ENCODE data around the gene TRPM5. TPM values are rescaled to one million over a fixed set of nuclear protein-coding genes. Genes with fewer than 3 reads are reported as not detected.

The TRPM5 gene
- total and polyA plus RNA-seq, 2 of the 8 experiments (the other 6 are each of a cell fraction or from before 2014, with no cell fraction given), result 0.02 TPM; not detected in 1

DNA sequence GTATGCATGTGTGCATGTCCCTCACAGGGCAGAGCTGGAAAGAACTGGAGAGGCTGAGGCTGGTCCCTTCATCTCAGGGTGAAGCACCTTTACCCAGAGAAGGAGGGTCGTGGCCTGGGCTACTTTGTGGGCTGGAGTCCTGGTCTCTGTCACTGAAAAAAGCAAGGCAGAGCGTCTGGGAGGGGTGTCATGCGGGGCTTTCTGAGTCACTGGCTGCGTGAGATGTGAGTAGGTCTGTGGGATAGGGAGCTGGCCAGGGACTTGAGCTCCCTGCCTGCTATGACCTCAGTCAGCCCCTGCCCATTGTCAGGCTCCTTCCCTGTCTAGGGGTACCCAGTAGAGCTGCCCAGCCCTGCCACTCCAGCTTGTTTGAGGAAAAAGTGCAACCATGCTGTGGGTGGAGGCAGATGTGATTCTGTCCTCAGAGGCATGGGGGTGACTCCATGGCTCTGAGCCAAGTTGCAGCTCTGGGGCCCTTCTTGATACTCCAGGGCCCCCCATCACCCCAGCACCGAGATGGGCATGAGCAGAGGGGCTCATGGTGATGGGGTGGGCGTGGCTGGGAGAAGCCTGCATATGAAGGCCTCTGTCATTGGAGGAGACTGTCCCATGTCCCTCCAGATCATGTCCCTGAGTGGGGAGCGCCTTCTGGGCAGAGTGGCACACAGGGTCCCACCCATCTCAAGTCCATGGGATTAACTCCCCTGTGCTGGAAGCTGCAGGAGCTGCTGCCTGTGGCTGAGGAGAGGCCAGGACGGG is 28.3 kb upstream of the TRPM5 start (continued):
- TF ChIP-seq RXRA (IDR thresholded peaks at IDR 0.05; ENCODE audit: insufficient read depth, low read depth, low read length), result no peak
- no peak for TF ChIP-seq CBX8 (IDR thresholded peaks at IDR 0.05; ENCODE audit: borderline replicate concordance, low read depth, low read length)
- no peak for TF ChIP-seq BRCA1 (IDR thresholded peaks at IDR 0.05; ENCODE audit: low read depth, low read length)

Data from H1 (cell line).